K562 (cell line): ENCODE results near the gene TMEM14C. TPM values are rescaled to one million over a fixed set of nuclear protein-coding genes. Genes with fewer than 3 reads are reported as not detected.

Experiments used
- ATF2 ChIP-seq: sonication (generic); formaldehyde crosslinking; IDR thresholded peaks from 2 replicates; pipeline ENCODE4 v1.8.1; 2022; ENCODE audit warnings: missing genetic modification reagents
- CHD1 ChIP-seq: fragments of 200-600 bp; sonication (generic); IDR thresholded peaks from one replicate; pipeline ENCODE4 v1.6.1; 2012; ENCODE audit warnings: mild to moderate bottlenecking, moderate library complexity, low read length, inconsistent platforms
- COPS2 ChIP-seq: fragments of 450-650 bp; conservative IDR thresholded peaks from 2 replicates; pipeline ENCODE4 v1.6.1; 2016; ENCODE audit warnings: mild to moderate bottlenecking, moderate library complexity
- DIDO1 ChIP-seq: fragments of 450-650 bp; IDR thresholded peaks from 2 replicates; pipeline ENCODE4 v1.6.1; 2016; ENCODE audit warnings: low read depth, missing biosample characterization, missing genetic modification characterization
- FOXP4 ChIP-seq: sonication (generic); formaldehyde crosslinking; IDR thresholded peaks from 2 replicates; pipeline ENCODE4 v1.8.0; 2022; ENCODE audit warnings: mild to moderate bottlenecking, missing genetic modification reagents, borderline replicate concordance
- HDAC2 ChIP-seq: fragments of 450-650 bp; IDR thresholded peaks from 2 replicates; pipeline ENCODE4 v1.6.1; 2016; ENCODE audit warnings: mild to moderate bottlenecking
- HDAC6 ChIP-seq: IDR thresholded peaks from 2 replicates; pipeline ENCODE4 v1.6.1; 2012; ENCODE audit warnings: low read depth, mild to moderate bottlenecking, control low read depth, inconsistent platforms, low read length, moderate library complexity
- HNRNPLL ChIP-seq: fragments of 200-400 bp; formaldehyde crosslinking; IDR thresholded peaks from 2 replicates; pipeline ENCODE4 v1.6.1; 2017; ENCODE audit warnings: low read length, low read depth, mild to moderate bottlenecking; ENCODE audit not compliant: poor library complexity, severe bottlenecking
- HSF4 ChIP-seq: fragments of 250-450 bp; sonication (Bioruptor Pico); IDR thresholded peaks from 2 replicates; pipeline ENCODE4 v2.1.2; 2022; ENCODE audit warnings: mild to moderate bottlenecking, moderate library complexity, borderline replicate concordance
- KLF1 ChIP-seq: fragments of 450-650 bp; IDR thresholded peaks from 2 replicates; pipeline ENCODE4 v1.6.1; 2016; ENCODE audit warnings: missing genetic modification characterization, missing compliant biosample characterization
- MTA2 ChIP-seq: fragments of 450-650 bp; IDR thresholded peaks from 2 replicates; pipeline ENCODE4 v1.6.1; 2016; ENCODE audit warnings: low read depth
- NFE2 ChIP-seq: IDR thresholded peaks from 2 replicates; pipeline ENCODE4 v1.6.1; 2014; ENCODE audit warnings: antibody characterized with exemption, low read depth
- PHF20 ChIP-seq: fragments of 450-650 bp; IDR thresholded peaks from 2 replicates; pipeline ENCODE4 v1.6.1; 2018; ENCODE audit not compliant: partially characterized antibody
- POLR2AphosphoS2 ChIP-seq: IDR thresholded peaks from 2 replicates; pipeline ENCODE4 v1.6.1; 2012; ENCODE audit warnings: low read length, improper control_type of control experiment
- RBFOX2 ChIP-seq: fragments of 200-400 bp; formaldehyde crosslinking; IDR thresholded peaks from 2 replicates; pipeline ENCODE4 v1.6.1; 2017; ENCODE audit warnings: low read depth, mild to moderate bottlenecking, low read length, moderate library complexity
- RHOXF2B ChIP-seq: fragments of 250-450 bp; sonication (Bioruptor Pico); conservative IDR thresholded peaks from 2 replicates; pipeline ENCODE4 v1.5.1; 2021
- SIRT6 ChIP-seq: IDR thresholded peaks from one replicate; pipeline ENCODE4 v1.6.1; 2012; ENCODE audit warnings: low read depth, mild to moderate bottlenecking, control low read depth, inconsistent platforms, low read length, moderate library complexity
- TARDBP ChIP-seq: fragments of 450-650 bp; IDR thresholded peaks from 2 replicates; pipeline ENCODE4 v1.6.1; 2016
- TFE3 ChIP-seq: fragments of 450-650 bp; formaldehyde crosslinking; IDR thresholded peaks from 2 replicates; pipeline ENCODE4 v1.4.0; 2020; ENCODE audit warnings: mild to moderate bottlenecking, mixed read lengths
- ZBTB5 ChIP-seq: fragments of 450-650 bp; IDR thresholded peaks from 2 replicates; pipeline ENCODE4 v1.6.1; 2017; ENCODE audit warnings: antibody characterized with exemption
- ZFPM2 ChIP-seq: fragments of 250-450 bp; sonication (Bioruptor Pico); IDR thresholded peaks from 2 replicates; pipeline ENCODE4 v1.5.1; 2022; ENCODE audit warnings: mild to moderate bottlenecking
- ZNF324 ChIP-seq: fragments of 250-450 bp; sonication (Bioruptor Pico); IDR thresholded peaks from 2 replicates; pipeline ENCODE4 v1.4.0; 2020; ENCODE audit warnings: mild to moderate bottlenecking
- ZNF584 ChIP-seq: fragments of 200-800 bp; sonication (Bioruptor generic); IDR thresholded peaks from 2 replicates; pipeline ENCODE4 v1.6.1; 2016; ENCODE audit warnings: low read depth, mild to moderate bottlenecking, missing genetic modification characterization, missing compliant biosample characterization
- polyA plus RNA-seq, 8 experiments: library from polyadenylated mRNA; depleted of rRNA in 4 of 8; stranded (reverse) in 5 of 8; unstranded in 3 of 8; fragments of >200 nt; fragmentation: Nextera tagmentation in 2 of 8; fragmentation: Illumina TruSeq in 1 of 8; extraction: Ambion mirVana in 2 of 8; extraction: Trizol in 1 of 8; gene quantifications; 2 replicates each; pipeline versions ENCODE4 v1.2.1 to v1.2.3, GENCODE V29; 2011 to 2014; ENCODE audit warnings: inconsistent platforms in 1 of 8, missing spikeins in 1 of 8
- total RNA-seq, 7 experiments: library from RNA; depleted of rRNA in 6 of 7; stranded (reverse); fragments of >200 nt in 6 of 7; fragmentation: Illumina TruSeq in 2 of 7; extraction: Trizol in 2 of 7; gene quantifications; 2 replicates each; pipeline versions ENCODE4 v1.2.1 to v1.2.3, GENCODE V29; 2011 to 2021; ENCODE audit warnings: low replicate concordance in 1 of 7

The TMEM14C gene
- total and polyA plus RNA-seq, 9 of the 15 experiments (the other 6 are each of a cell fraction or from before 2014, with no cell fraction given): 151 to 496 (median 263) TPM

GRCh38 chr6:10722820-10723566 lies at the start of gene TMEM14C (continued):
- TF ChIP-seq TFE3 (CRISPR knock-in tag): peak; percentile 66; the same call in 1 of the 2 replicates
- TF ChIP-seq ZNF584 (CRISPR knock-in tag): no peak
- TF ChIP-seq MTA2: no peak
- TF ChIP-seq HDAC2: no peak; the same call in 1 of the 2 replicates
- no peak for TF ChIP-seq ZNF324
- TF ChIP-seq HNRNPLL: peak; percentile 83
- no peak for TF ChIP-seq RHOXF2B (CRISPR knock-in tag)
- 0 out of 2 replicates have a peak, but pooled peaks have one; percentile 33 for TF ChIP-seq KLF1 (tag)
- no peak for TF ChIP-seq FOXP4 (CRISPR knock-in tag)
- no peak for TF ChIP-seq DIDO1 (tag)
- peak; percentile 84; the same call in 1 of the 2 replicates for TF ChIP-seq POLR2AphosphoS2
- no peak for TF ChIP-seq ATF2
- peak; percentile 21; the same call in 1 of the 2 replicates for TF ChIP-seq ZBTB5
- TF ChIP-seq HSF4 (CRISPR knock-in tag): no peak
- no peak for TF ChIP-seq HDAC6
- TF ChIP-seq PHF20: peak; percentile 98
- peak; percentile 86 for TF ChIP-seq CHD1
- no peak for TF ChIP-seq ZFPM2
- no peak for TF ChIP-seq COPS2
- TF ChIP-seq RBFOX2: peak; percentile 97
- TF ChIP-seq TARDBP: no peak
- TF ChIP-seq NFE2: peak; percentile 25
- TF ChIP-seq SIRT6: no peak
